ENCODE data around the gene PGP.

Gene PGP

DNA sequence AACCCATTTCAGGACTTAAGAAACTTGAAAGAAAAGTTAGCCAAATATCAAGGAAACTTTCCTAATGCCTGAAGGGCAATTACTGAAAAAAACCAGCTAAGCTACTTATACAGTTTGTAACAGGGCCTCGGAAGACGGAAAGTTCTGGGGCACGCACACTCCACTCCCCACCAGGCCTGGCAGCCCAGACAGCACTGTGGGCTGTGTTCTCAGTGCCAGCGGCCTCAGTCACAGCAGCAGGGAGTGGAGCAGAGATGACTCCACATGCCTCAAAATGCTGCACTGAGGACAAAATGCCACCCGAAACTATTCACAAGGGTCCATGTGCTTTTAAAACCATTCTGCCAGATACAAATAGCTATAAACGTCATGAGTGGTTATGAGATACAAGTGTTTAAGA, 43.1 kb upstream of the PGP start:
- Histone ChIP-seq H3K27me3 (ENCODE audit: insufficient read depth, low read length) (no peaks in the 10 kb centered on the region), H3K27ac (ENCODE audit: low read depth, low read length) (no peak overlapping the region), H4K12ac (ENCODE audit: low read depth, low read length) (peak overlapping the region; percentile 36), H3K79me1 (ENCODE audit: low read length) (no peaks in the 10 kb centered on the region), H4K8ac (ENCODE audit: low read depth, low read length) (no peak overlapping the region), H2AK5ac (ENCODE audit: low read length) (no peak overlapping the region), H3K36me3 (ENCODE audit: control insufficient read depth in 1 of 2, insufficient read depth in 2 of 2, low read length in 2 of 2) (peaks cover 73 to 79% of the 10 kb centered on the region in 2 experiments), H3K4me2 (ENCODE audit: low read length) (no peak overlapping the region), H2AFZ (ENCODE audit: insufficient read depth, low read length, poor library complexity) (no peak overlapping the region), H3K23ac (ENCODE audit: low read length) (no peak overlapping the region), H3K18ac (ENCODE audit: low read length) (no peak overlapping the region), H4K91ac (ENCODE audit: low read depth, low read length) (no peak overlapping the region), H2BK12ac (ENCODE audit: low read length) (no peak overlapping the region), H3K9me3 (ENCODE audit: insufficient read depth, low read depth, low read length) (peaks cover 1% of the 10 kb centered on the region), H3K14ac (ENCODE audit: low read length) (no peak overlapping the region), H2BK5ac (ENCODE audit: low read depth, low read length, poor library complexity) (no peak overlapping the region), H3K9ac (ENCODE audit: low read length) (no peak overlapping the region), H3K79me2 (ENCODE audit: control insufficient read depth, insufficient read depth, low read length, poor library complexity) (no peaks in the 10 kb centered on the region), H3K4me1 (ENCODE audit: control insufficient read depth in 1 of 2, insufficient read depth in 2 of 2, low read length in 2 of 2) (no peaks in the 10 kb centered on the region), H3K4ac (ENCODE audit: low read depth, low read length) (no peak overlapping the region), H3K4me3 (ENCODE audit: low read depth, low read length) (no peak overlapping the region), H2BK120ac (ENCODE audit: insufficient read depth, low read length, poor library complexity) (no peak overlapping the region)
- DNase-seq, result no peak
- WGBS (ENCODE audit: extremely low coverage, insufficient coverage, insufficient read length), result no CpG with 5 or more reads among the region's 6 CpGs

DNA sequence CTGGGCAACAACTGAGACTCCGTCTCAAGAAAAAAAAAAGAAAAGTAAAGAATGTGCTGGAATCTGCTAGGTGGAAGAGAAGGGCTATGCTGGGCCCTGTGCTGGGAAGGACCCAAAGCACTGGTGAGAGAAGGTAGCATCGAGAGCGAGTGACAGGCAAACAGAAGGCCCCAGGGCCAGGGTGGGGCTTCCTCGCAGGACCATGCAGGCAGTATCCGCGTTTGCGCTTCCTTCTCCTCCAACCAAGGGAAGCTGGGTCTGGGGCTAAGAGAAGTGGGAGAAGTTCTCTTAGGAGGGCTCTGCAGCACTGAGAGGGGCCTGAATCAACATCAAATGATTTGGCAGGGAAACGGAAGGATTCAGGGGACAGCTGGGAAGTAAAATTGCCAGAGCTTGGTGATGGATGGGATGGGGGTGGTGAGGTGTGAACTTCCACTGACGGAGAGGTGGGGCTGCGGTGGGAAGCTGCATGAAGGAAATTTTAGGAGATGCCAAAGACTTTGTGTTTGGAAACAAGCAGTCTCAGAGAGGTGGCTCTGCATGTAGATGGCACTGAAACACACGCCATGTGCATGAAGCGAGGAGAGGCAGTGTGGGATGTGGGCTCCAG, 42.0 kb upstream of the PGP start:
- Histone ChIP-seq H3K79me1 (ENCODE audit: low read length) (peaks cover 2% of the 10 kb centered on the region), H3K27ac (ENCODE audit: low read depth, low read length) (no peak overlapping the region), H2BK120ac (ENCODE audit: insufficient read depth, low read length, poor library complexity) (no peak overlapping the region), H3K18ac (ENCODE audit: low read length) (no peak overlapping the region), H3K4me1 (ENCODE audit: control insufficient read depth in 1 of 2, insufficient read depth in 2 of 2, low read length in 2 of 2) (peaks cover 4 to 5% of the 10 kb centered on the region in 2 experiments), H3K4ac (ENCODE audit: low read depth, low read length) (no peak overlapping the region), H3K14ac (ENCODE audit: low read length) (no peak overlapping the region), H3K9ac (ENCODE audit: low read length) (no peak overlapping the region), H3K9me3 (ENCODE audit: insufficient read depth, low read depth, low read length) (peaks cover 1% of the 10 kb centered on the region), H4K12ac (ENCODE audit: low read depth, low read length) (no peak overlapping the region), H4K91ac (ENCODE audit: low read depth, low read length) (no peak overlapping the region), H3K4me2 (ENCODE audit: low read length) (no peak overlapping the region), H3K27me3 (ENCODE audit: insufficient read depth, low read length) (no peaks in the 10 kb centered on the region), H3K4me3 (ENCODE audit: low read depth, low read length) (no peak overlapping the region), H2BK12ac (ENCODE audit: low read length) (no peak overlapping the region), H3K23ac (ENCODE audit: low read length) (no peak overlapping the region), H2BK5ac (ENCODE audit: low read depth, low read length, poor library complexity) (no peak overlapping the region), H3K79me2 (ENCODE audit: control insufficient read depth, insufficient read depth, low read length, poor library complexity) (no peaks in the 10 kb centered on the region), H4K8ac (ENCODE audit: low read depth, low read length) (no peak overlapping the region), H3K36me3 (ENCODE audit: control insufficient read depth in 1 of 2, insufficient read depth in 2 of 2, low read length in 2 of 2) (peaks cover 73 to 77% of the 10 kb centered on the region in 2 experiments), H2AFZ (ENCODE audit: insufficient read depth, low read length, poor library complexity) (no peak overlapping the region), H2AK5ac (ENCODE audit: low read length) (no peak overlapping the region)
- DNase-seq, result no peak
- no CpG with 5 or more reads among the region's 12 CpGs for WGBS (ENCODE audit: extremely low coverage, insufficient coverage, insufficient read length)

DNA sequence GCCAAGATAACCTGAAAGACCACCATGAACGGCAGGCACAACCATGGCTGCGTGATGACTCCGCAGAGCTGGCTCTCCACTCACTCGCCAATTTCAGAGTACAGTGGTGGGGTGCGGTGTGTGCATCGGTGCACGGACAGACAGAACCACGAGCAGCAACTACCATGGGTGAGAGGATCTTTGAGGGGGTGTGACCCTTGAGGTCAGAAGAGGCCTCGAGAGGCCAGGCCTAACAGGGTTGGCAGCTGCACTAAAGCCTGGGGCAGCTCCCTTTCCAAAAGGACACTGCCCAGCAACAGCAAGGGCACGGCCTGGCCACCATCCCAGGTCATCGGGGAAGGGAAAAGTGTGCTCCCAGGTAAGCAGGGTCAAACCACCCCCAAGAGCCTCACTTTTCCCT, 38.7 kb upstream of the PGP start:
- Histone ChIP-seq H4K91ac (ENCODE audit: low read depth, low read length) (no peak overlapping the region), H2AK5ac (ENCODE audit: low read length) (no peak overlapping the region), H2BK12ac (ENCODE audit: low read length) (no peak overlapping the region), H3K4me3 (ENCODE audit: low read depth, low read length) (no peak overlapping the region), H3K4me1 (ENCODE audit: control insufficient read depth in 1 of 2, insufficient read depth in 2 of 2, low read length in 2 of 2) (peaks cover 7 to 9% of the 10 kb centered on the region in 2 experiments), H3K4me2 (ENCODE audit: low read length) (no peak overlapping the region), H3K23ac (ENCODE audit: low read length) (no peak overlapping the region), H3K79me1 (ENCODE audit: low read length) (peaks cover 6% of the 10 kb centered on the region), H3K79me2 (ENCODE audit: control insufficient read depth, insufficient read depth, low read length, poor library complexity) (peaks cover 5% of the 10 kb centered on the region), H3K9ac (ENCODE audit: low read length) (no peak overlapping the region), H3K36me3 (ENCODE audit: control insufficient read depth in 1 of 2, insufficient read depth in 2 of 2, low read length in 2 of 2) (peaks cover 57 to 58% of the 10 kb centered on the region in 2 experiments), H2AFZ (ENCODE audit: insufficient read depth, low read length, poor library complexity) (no peak overlapping the region), H3K18ac (ENCODE audit: low read length) (no peak overlapping the region), H4K12ac (ENCODE audit: low read depth, low read length) (no peak overlapping the region), H3K4ac (ENCODE audit: low read depth, low read length) (no peak overlapping the region), H4K8ac (ENCODE audit: low read depth, low read length) (no peak overlapping the region), H2BK120ac (ENCODE audit: insufficient read depth, low read length, poor library complexity) (no peak overlapping the region), H2BK5ac (ENCODE audit: low read depth, low read length, poor library complexity) (no peak overlapping the region), H3K27ac (ENCODE audit: low read depth, low read length) (no peak overlapping the region), H3K14ac (ENCODE audit: low read length) (no peak overlapping the region), H3K27me3 (ENCODE audit: insufficient read depth, low read length) (no peaks in the 10 kb centered on the region), H3K9me3 (ENCODE audit: insufficient read depth, low read depth, low read length) (peaks cover 1% of the 10 kb centered on the region)
- no peak for DNase-seq
- no CpG with 5 or more reads among the region's 11 CpGs for WGBS (ENCODE audit: extremely low coverage, insufficient coverage, insufficient read length)

DNA sequence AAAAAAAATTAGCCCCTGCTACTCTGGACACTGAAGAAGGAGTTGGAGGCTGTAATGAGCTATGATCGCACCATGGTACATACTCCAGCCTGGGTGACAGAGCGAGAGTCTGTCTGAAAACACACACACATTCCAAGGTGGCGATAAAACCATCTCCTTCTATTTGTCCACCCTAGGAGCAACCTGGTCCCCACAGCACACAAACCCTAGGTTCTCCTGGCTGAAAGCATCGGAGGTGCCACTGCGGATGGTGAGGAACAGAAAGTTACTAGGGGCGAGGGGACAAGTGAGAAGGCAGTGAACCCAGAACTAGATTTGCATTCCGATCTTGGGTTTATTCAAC, 38.1 kb upstream of the PGP start:
- no peak overlapping the region for H2BK12ac ChIP-seq (ENCODE audit: low read length)
- no peak overlapping the region for H2BK120ac ChIP-seq (ENCODE audit: insufficient read depth, low read length, poor library complexity)
- H3K4me3 ChIP-seq (ENCODE audit: low read depth, low read length), result no peak overlapping the region
- no peak overlapping the region for H3K4me2 ChIP-seq (ENCODE audit: low read length)
- peaks cover 5% of the 10 kb centered on the region for H3K79me2 ChIP-seq (ENCODE audit: control insufficient read depth, insufficient read depth, low read length, poor library complexity)
- no peak overlapping the region for H2AK5ac ChIP-seq (ENCODE audit: low read length)
- no peak overlapping the region for H3K18ac ChIP-seq (ENCODE audit: low read length)
- no peak overlapping the region for H4K91ac ChIP-seq (ENCODE audit: low read depth, low read length)
- no CpG with 5 or more reads among the region's 7 CpGs for WGBS (ENCODE audit: extremely low coverage, insufficient coverage, insufficient read length)
- peaks cover 6% of the 10 kb centered on the region for H3K79me1 ChIP-seq (ENCODE audit: low read length)
- no peak overlapping the region for H3K27ac ChIP-seq (ENCODE audit: low read depth, low read length)
- H3K4me1 ChIP-seq (ENCODE audit: control insufficient read depth in 1 of 2, insufficient read depth in 2 of 2, low read length in 2 of 2), result peaks cover 7 to 9% of the 10 kb centered on the region in 2 experiments
- no peak overlapping the region for H3K9ac ChIP-seq (ENCODE audit: low read length)
- no peak overlapping the region for H3K23ac ChIP-seq (ENCODE audit: low read length)
- H2AFZ ChIP-seq (ENCODE audit: insufficient read depth, low read length, poor library complexity), result no peak overlapping the region
- no peak for DNase-seq
- H4K12ac ChIP-seq (ENCODE audit: low read depth, low read length), result no peak overlapping the region
- H3K14ac ChIP-seq (ENCODE audit: low read length), result no peak overlapping the region
- H2BK5ac ChIP-seq (ENCODE audit: low read depth, low read length, poor library complexity), result no peak overlapping the region
- H3K27me3 ChIP-seq (ENCODE audit: insufficient read depth, low read length), result no peaks in the 10 kb centered on the region
- peaks cover 55% of the 10 kb centered on the region in 2 experiments for H3K36me3 ChIP-seq (ENCODE audit: control insufficient read depth in 1 of 2, insufficient read depth in 2 of 2, low read length in 2 of 2)
- peaks cover 1% of the 10 kb centered on the region for H3K9me3 ChIP-seq (ENCODE audit: insufficient read depth, low read depth, low read length)
- no peak overlapping the region for H4K8ac ChIP-seq (ENCODE audit: low read depth, low read length)
- H3K4ac ChIP-seq (ENCODE audit: low read depth, low read length), result no peak overlapping the region

Data from trophoblast cell (in vitro differentiated cells and primary cell).